ENCODE measurements around the gene GPC4. TPM values are rescaled to one million over a fixed set of nuclear protein-coding genes. Genes with fewer than 3 reads are reported as not detected.

Gene GPC4
- total RNA-seq, 1 experiment from 2014 or later: 17.8 TPM

DNA sequence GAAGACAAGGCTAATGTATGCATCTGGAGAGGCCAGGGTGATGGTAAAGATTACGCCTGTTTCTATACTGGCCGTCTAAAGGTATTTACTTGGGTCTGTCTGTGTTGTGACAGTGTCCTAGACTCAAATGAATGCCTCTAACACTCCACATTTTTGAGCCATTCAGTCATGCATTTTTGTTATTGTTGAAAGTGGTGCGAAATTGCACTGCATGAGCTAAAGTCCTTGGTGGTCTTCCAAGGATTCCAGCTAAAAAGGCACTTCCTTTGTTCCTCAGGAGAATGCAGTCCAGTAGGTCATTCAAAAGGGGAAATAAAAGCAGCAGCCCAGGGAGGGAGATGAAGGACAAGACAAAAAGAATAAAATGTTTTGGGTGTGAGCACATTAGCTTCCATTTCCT is 3.0 kb downstream of the GPC4 start:
- POLR2A ChIA-PET (ENCODE audit: low non-redundant PET): interaction anchor here (0.7 kb wide), 1 partner anchor 26 kb away, joined by 4 read pairs; no protein-coding TSS in a partner anchor
- Histone ChIP-seq H3K36me3 (ENCODE audit: insufficient read depth, low read length, poor library complexity, severe bottlenecking) (no peaks in the 10 kb centered on the region), H3K4me1 (ENCODE audit: insufficient read depth, low read length, poor library complexity, severe bottlenecking) (peaks cover 5% of the 10 kb centered on the region), H3K27me3 (replicated peaks; ENCODE audit: insufficient read depth, low read depth, low read length, poor library complexity) (no peaks in the 10 kb centered on the region), H3K4me3 (ENCODE audit: low read depth, low read length, poor library complexity, severe bottlenecking) (no peak overlapping the region), H3K9me3 (ENCODE audit: low read depth, low read length, poor library complexity, severe bottlenecking) (no peaks in the 10 kb centered on the region), H3K27ac (ENCODE audit: low read depth, low read length, poor library complexity, severe bottlenecking) (no peak overlapping the region)
- TF ChIP-seq, protein P1, sequence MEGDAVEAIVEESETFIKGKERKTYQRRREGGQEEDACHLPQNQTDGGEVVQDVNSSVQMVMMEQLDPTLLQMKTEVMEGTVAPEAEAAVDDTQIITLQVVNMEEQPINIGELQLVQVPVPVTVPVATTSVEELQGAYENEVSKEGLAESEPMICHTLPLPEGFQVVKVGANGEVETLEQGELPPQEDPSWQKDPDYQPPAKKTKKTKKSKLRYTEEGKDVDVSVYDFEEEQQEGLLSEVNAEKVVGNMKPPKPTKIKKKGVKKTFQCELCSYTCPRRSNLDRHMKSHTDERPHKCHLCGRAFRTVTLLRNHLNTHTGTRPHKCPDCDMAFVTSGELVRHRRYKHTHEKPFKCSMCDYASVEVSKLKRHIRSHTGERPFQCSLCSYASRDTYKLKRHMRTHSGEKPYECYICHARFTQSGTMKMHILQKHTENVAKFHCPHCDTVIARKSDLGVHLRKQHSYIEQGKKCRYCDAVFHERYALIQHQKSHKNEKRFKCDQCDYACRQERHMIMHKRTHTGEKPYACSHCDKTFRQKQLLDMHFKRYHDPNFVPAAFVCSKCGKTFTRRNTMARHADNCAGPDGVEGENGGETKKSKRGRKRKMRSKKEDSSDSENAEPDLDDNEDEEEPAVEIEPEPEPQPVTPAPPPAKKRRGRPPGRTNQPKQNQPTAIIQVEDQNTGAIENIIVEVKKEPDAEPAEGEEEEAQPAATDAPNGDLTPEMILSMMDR (conservative IDR thresholded peaks at IDR 0.05; ENCODE audit: low read depth, low read length): no peak
- no peak for TF ChIP-seq EZH2 (IDR thresholded peaks at IDR 0.05; ENCODE audit: borderline replicate concordance, low read depth, low read length, poor library complexity, severe bottlenecking)
- CTCF ChIA-PET: no interaction called here
- TSS peak; percentile 17 for BruUV-seq (replicated peaks)
- DNase-seq (ENCODE audit: low spot score): peak; percentile 32
- intact Hi-C loops (cut with micrococcal nuclease; ENCODE audit: unreplicated experiment): loop anchor here (5.0 to 10.0 kb wide), 2 partner anchors 75 to 243 kb away; no protein-coding TSS in a partner anchor

DNA sequence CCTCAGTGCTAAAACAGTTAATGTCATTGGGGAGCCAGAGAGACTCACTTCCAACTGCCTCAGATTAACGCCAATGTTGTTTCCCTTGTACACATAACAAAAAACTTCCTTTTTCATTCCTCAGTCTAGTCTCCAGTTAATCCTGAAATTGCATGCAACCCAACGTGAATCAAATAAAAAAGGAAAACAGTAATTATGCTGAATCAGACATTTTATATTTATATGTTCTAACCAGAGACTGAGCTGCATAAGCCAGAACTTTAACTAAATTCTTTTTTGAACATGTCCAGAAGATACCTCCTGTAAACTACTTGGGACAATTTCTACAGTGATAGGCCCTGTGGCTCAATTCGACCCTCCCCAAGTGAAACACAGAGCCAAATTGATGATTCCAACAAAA is 4.7 kb downstream of the GPC4 start:
- Histone ChIP-seq H3K4me1 (ENCODE audit: insufficient read depth, low read length, poor library complexity, severe bottlenecking) (peaks cover 5% of the 10 kb centered on the region), H3K4me3 (ENCODE audit: low read depth, low read length, poor library complexity, severe bottlenecking) (no peak overlapping the region), H3K9me3 (ENCODE audit: low read depth, low read length, poor library complexity, severe bottlenecking) (no peaks in the 10 kb centered on the region), H3K27ac (ENCODE audit: low read depth, low read length, poor library complexity, severe bottlenecking) (no peak overlapping the region), H3K27me3 (replicated peaks; ENCODE audit: insufficient read depth, low read depth, low read length, poor library complexity) (no peaks in the 10 kb centered on the region), H3K36me3 (ENCODE audit: insufficient read depth, low read length, poor library complexity, severe bottlenecking) (no peaks in the 10 kb centered on the region)
- no TSS peak for BruUV-seq (replicated peaks)
- TF ChIP-seq EZH2 (IDR thresholded peaks at IDR 0.05; ENCODE audit: borderline replicate concordance, low read depth, low read length, poor library complexity, severe bottlenecking): no peak
- TF ChIP-seq, protein P1 (conservative IDR thresholded peaks at IDR 0.05; ENCODE audit: low read depth, low read length): no peak
- DNase-seq (ENCODE audit: low spot score): peak; percentile 16
- ChIA-PET CTCF (no interaction called here), POLR2A (ENCODE audit: low non-redundant PET) (interaction anchor here (0.5 kb wide), 1 partner anchor 776 kb away, joined by 3 read pairs; no protein-coding TSS in a partner anchor)
- intact Hi-C loops (cut with micrococcal nuclease; ENCODE audit: unreplicated experiment): loop anchor here (5.0 to 10.0 kb wide), 2 partner anchors 73 to 244 kb away; no protein-coding TSS in a partner anchor

DNA sequence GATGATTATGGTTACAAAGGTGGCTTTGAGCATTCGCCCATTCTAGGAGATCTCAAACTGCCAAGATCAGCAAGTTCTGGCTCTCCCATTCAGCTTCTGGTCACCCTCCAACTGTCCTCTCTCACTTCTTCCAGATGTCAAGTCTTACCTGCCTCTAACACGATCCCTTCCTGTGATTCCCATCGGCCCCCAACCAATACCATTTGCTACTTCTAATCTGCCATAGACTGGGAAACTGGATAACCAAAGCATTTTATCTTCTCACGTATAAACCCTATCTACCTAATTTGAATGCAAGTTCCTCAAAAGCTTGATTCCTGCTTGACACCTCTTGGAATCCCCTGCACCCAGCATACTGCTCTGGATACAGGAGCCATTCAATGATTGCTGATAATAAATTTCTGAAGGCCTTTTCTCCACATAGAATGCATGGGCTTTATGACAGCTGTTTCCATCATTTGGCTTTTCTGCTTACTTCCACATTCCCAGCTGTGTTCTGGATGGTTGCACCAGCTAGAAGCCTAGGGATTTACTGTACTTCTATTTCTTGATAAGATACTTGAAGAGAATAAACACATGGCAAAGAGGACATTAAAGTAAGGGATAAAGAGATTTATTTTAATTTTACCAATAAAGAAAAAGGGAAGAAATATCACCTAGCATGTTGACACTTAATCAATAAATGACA is 9.6 kb downstream of the GPC4 start:
- Histone ChIP-seq H3K36me3 (ENCODE audit: insufficient read depth, low read length, poor library complexity, severe bottlenecking) (no peaks in the 10 kb centered on the region), H3K4me1 (ENCODE audit: insufficient read depth, low read length, poor library complexity, severe bottlenecking) (peaks cover 5% of the 10 kb centered on the region), H3K27ac (ENCODE audit: low read depth, low read length, poor library complexity, severe bottlenecking) (no peak overlapping the region), H3K9me3 (ENCODE audit: low read depth, low read length, poor library complexity, severe bottlenecking) (no peaks in the 10 kb centered on the region), H3K27me3 (replicated peaks; ENCODE audit: insufficient read depth, low read depth, low read length, poor library complexity) (no peaks in the 10 kb centered on the region), H3K4me3 (ENCODE audit: low read depth, low read length, poor library complexity, severe bottlenecking) (no peak overlapping the region)
- no peak for DNase-seq (ENCODE audit: low spot score)
- intact Hi-C loops (cut with micrococcal nuclease; ENCODE audit: unreplicated experiment): no loop called here
- BruUV-seq (replicated peaks): no TSS peak
- ChIA-PET POLR2A (ENCODE audit: low non-redundant PET) (no interaction called here), CTCF (no interaction called here)
- TF ChIP-seq, protein P1 (conservative IDR thresholded peaks at IDR 0.05; ENCODE audit: low read depth, low read length): no peak
- no peak for TF ChIP-seq EZH2 (IDR thresholded peaks at IDR 0.05; ENCODE audit: borderline replicate concordance, low read depth, low read length, poor library complexity, severe bottlenecking)

Data from A673 (cell line).